HepG2 (cell line): ENCODE results near the gene INHA. TPM values are rescaled to one million over a fixed set of nuclear protein-coding genes. Genes with fewer than 3 reads are reported as not detected.

ENCODE experiments used
- ASH2L ChIP-seq: fragments of 300-600, 200-600 bp; sonication (generic); IDR thresholded peaks from 2 replicates; pipeline ENCODE4 v1.7.0; 2017; ENCODE audit warnings: low read depth, mild to moderate bottlenecking, moderate library complexity, mixed read lengths, low read length; ENCODE audit not compliant: insufficient read length
- CHD4 ChIP-seq: fragments of 200-600 bp; sonication (generic); IDR thresholded peaks from 2 replicates; pipeline ENCODE4 v1.7.0; 2017; ENCODE audit warnings: mild to moderate bottlenecking, low read length, borderline replicate concordance
- DBP ChIP-seq: sonication (generic); formaldehyde crosslinking; IDR thresholded peaks from 2 replicates; pipeline ENCODE4 v1.4.0; 2020; ENCODE audit warnings: missing genetic modification reagents; ENCODE audit errors: not compliant biosample characterization
- EP300 ChIP-seq, 3 experiments: sonication (generic) in 1 of 3; formaldehyde crosslinking in 1 of 3; IDR thresholded peaks; 2 replicates each; pipeline versions ENCODE4 v1.5.1 to v1.6.1; 2011 to 2020; ENCODE audit warnings: low read depth in 2 of 3, low read length in 2 of 3, borderline replicate concordance in 1 of 3, improper control_type of control experiment in 1 of 3, mild to moderate bottlenecking in 1 of 3, missing genetic modification reagents in 1 of 3, moderate library complexity in 1 of 3
- GABPA ChIP-seq, 2 experiments: IDR thresholded peaks; 2 replicates each; pipeline ENCODE4 v1.6.1; 2011 to 2016; ENCODE audit warnings: low read depth in 2 of 2, low read length in 1 of 2, missing biosample characterization in 1 of 2, missing genetic modification characterization in 1 of 2
- GTF2F1 ChIP-seq: fragments of 150-350 bp; IDR thresholded peaks from 2 replicates; pipeline ENCODE4 v1.6.1; 2014; ENCODE audit warnings: low read length
- GTF3A ChIP-seq: sonication (generic); formaldehyde crosslinking; conservative IDR thresholded peaks from 2 replicates; pipeline ENCODE4 v1.4.0; 2020; ENCODE audit warnings: mild to moderate bottlenecking, missing genetic modification reagents
- IRF1 ChIP-seq: sonication (generic); formaldehyde crosslinking; IDR thresholded peaks from 2 replicates; pipeline ENCODE4 v1.4.0; 2020; ENCODE audit warnings: low read depth, mild to moderate bottlenecking, missing genetic modification reagents
- MZF1 ChIP-seq: sonication (generic); formaldehyde crosslinking; IDR thresholded peaks from 2 replicates; pipeline ENCODE4 v1.8.1; 2023; ENCODE audit warnings: mild to moderate bottlenecking, missing genetic modification reagents, borderline replicate concordance
- NFIB ChIP-seq: sonication (generic); formaldehyde crosslinking; IDR thresholded peaks from 2 replicates; pipeline ENCODE4 v1.9.0; 2021; ENCODE audit warnings: missing genetic modification reagents, mild to moderate bottlenecking, borderline replicate concordance
- NONO ChIP-seq, 2 experiments: fragments of 450-650 bp in 1 of 2; sonication (generic) in 1 of 2; formaldehyde crosslinking in 1 of 2; IDR thresholded peaks in 1 of 2; conservative IDR thresholded peaks in 1 of 2; 2 replicates each; pipeline versions ENCODE4 v1.6.1 to v1.8.0; 2017 to 2022; ENCODE audit warnings: mild to moderate bottlenecking in 1 of 2, missing genetic modification reagents in 1 of 2, moderate library complexity in 1 of 2
- NR2F1 ChIP-seq, 2 experiments: fragments of 450-650 bp in 1 of 2; formaldehyde crosslinking in 1 of 2; IDR thresholded peaks; 2 replicates each; pipeline versions ENCODE4 v1.5.0 to v1.6.1; 2016 to 2020; ENCODE audit warnings: mild to moderate bottlenecking in 1 of 2, missing compliant biosample characterization in 1 of 2, missing genetic modification reagents in 1 of 2, moderate library complexity in 1 of 2
- ONECUT2 ChIP-seq: sonication (generic); formaldehyde crosslinking; IDR thresholded peaks from 2 replicates; pipeline ENCODE4 v1.4.0; 2020; ENCODE audit warnings: missing genetic modification reagents
- PITX1 ChIP-seq: sonication (generic); formaldehyde crosslinking; IDR thresholded peaks from 2 replicates; pipeline ENCODE4 v1.5.1; 2020; ENCODE audit warnings: mild to moderate bottlenecking, missing genetic modification reagents
- POLR2A ChIP-seq, 2 experiments: IDR thresholded peaks; 2 replicates each; pipeline ENCODE4 v1.6.1; 2011; ENCODE audit warnings: low read depth in 2 of 2, low read length in 2 of 2, mild to moderate bottlenecking in 1 of 2, moderate library complexity in 1 of 2; ENCODE audit not compliant: insufficient read depth in 1 of 2
- POLR2AphosphoS5 ChIP-seq: IDR thresholded peaks from 2 replicates; pipeline ENCODE4 v1.6.1; 2012; ENCODE audit warnings: low read depth, low read length
- PPARG ChIP-seq: conservative IDR thresholded peaks from 2 replicates; pipeline ENCODE4 v1.6.1; 2016; ENCODE audit warnings: missing biosample characterization, missing genetic modification reagents
- RCOR2 ChIP-seq: IDR thresholded peaks from 2 replicates; pipeline ENCODE4 v1.6.1; 2016; ENCODE audit warnings: missing biosample characterization, missing genetic modification reagents
- SMC3 ChIP-seq: IDR thresholded peaks from 2 replicates; pipeline ENCODE4 v1.6.1; 2011; ENCODE audit warnings: low read length, improper control_type of control experiment
- SSRP1 ChIP-seq: IDR thresholded peaks from 2 replicates; pipeline ENCODE4 v1.6.1; 2016; ENCODE audit warnings: control low read depth
- TBX3 ChIP-seq: fragments of 450-650 bp; IDR thresholded peaks from 2 replicates; pipeline ENCODE4 v1.6.1; 2017; ENCODE audit warnings: antibody characterized with exemption, mild to moderate bottlenecking, inconsistent platforms, borderline replicate concordance
- ZBTB7B ChIP-seq: sonication (generic); formaldehyde crosslinking; IDR thresholded peaks from 2 replicates; pipeline ENCODE4 v1.4.0; 2020; ENCODE audit warnings: missing genetic modification reagents
- ZFP1 ChIP-seq: IDR thresholded peaks from 2 replicates; pipeline ENCODE4 v1.6.1; 2016
- ZNF124 ChIP-seq: sonication (generic); formaldehyde crosslinking; IDR thresholded peaks from 2 replicates; pipeline ENCODE4 v1.4.0; 2020; ENCODE audit warnings: missing genetic modification reagents
- ZNF160 ChIP-seq: sonication (generic); formaldehyde crosslinking; IDR thresholded peaks from 2 replicates; pipeline ENCODE4 v1.8.0; 2022; ENCODE audit warnings: mild to moderate bottlenecking, inconsistent platforms, missing genetic modification reagents
- ZNF24 ChIP-seq: fragments of 450-650 bp; IDR thresholded peaks from 2 replicates; pipeline ENCODE4 v1.6.1; 2017; ENCODE audit warnings: antibody characterized with exemption, mild to moderate bottlenecking
- ZNF678 ChIP-seq: sonication (generic); formaldehyde crosslinking; IDR thresholded peaks from 2 replicates; pipeline ENCODE4 v1.4.0; 2020; ENCODE audit warnings: mild to moderate bottlenecking, missing genetic modification reagents
- polyA plus RNA-seq, 8 experiments: library from polyadenylated mRNA; depleted of rRNA in 3 of 8; stranded (reverse) in 7 of 8; unstranded in 1 of 8; fragments of >200 nt; fragmentation: Illumina TruSeq in 4 of 8; extraction: Trizol in 4 of 8; gene quantifications; 2 replicates each; pipeline versions ENCODE4 v1.2.1 to v1.2.3, GENCODE V29; 2011 to 2016; ENCODE audit warnings: low read depth in 4 of 8, missing spikeins in 1 of 8, mixed read lengths in 1 of 8; ENCODE audit not compliant: insufficient read depth in 1 of 8
- total RNA-seq, 5 experiments: library from RNA; depleted of rRNA; stranded (reverse); fragments of >200 nt; fragmentation: Illumina TruSeq; extraction: Trizol; gene quantifications; 2 replicates each; pipeline ENCODE4 v1.2.3, GENCODE V29; 2016; ENCODE audit warnings: low read depth in 1 of 5
- TF ChIP-seq, protein P1 (sequence below): IDR thresholded peaks from 2 replicates; pipeline ENCODE4 v1.6.1; 2018; ENCODE audit warnings: missing genetic modification reagents, mild to moderate bottlenecking, missing compliant biosample characterization

Gene INHA
- total and polyA plus RNA-seq, 2 of the 13 experiments (the other 11 are each of a cell fraction or from before 2014, with no cell fraction given): 4.1 to 15.2 TPM

GRCh38 chr2:219598308-219599078 is 26.4 kb downstream of the INHA start (continued):
- TF ChIP-seq DBP (CRISPR knock-in tag) (no peak), ONECUT2 (CRISPR knock-in tag) (no peak), ZBTB7B (0 out of 2 replicates have a peak, but pooled peaks have one; percentile 34), ZNF678 (0 out of 2 replicates have a peak, but pooled peaks have one; percentile 78), ZNF124 (no peak), NONO (IDR thresholded peaks at IDR 0.05) (no peak), NONO (CRISPR knock-in tag; conservative IDR thresholded peaks at IDR 0.05) (no peak), RCOR2 (CRISPR knock-in tag) (no peak), ZNF24 (no peak), EP300 (IDR thresholded peaks at IDR 0.05; ENCODE audit: low read depth in 2 of 2, low read length in 2 of 2) (no peak), EP300 (CRISPR knock-in tag; IDR thresholded peaks at IDR 0.05; ENCODE audit: borderline replicate concordance) (no peak), IRF1 (CRISPR knock-in tag) (no peak), ZNF160 (CRISPR knock-in tag) (0 out of 2 replicates have a peak, but pooled peaks have one; percentile 61), GTF3A (CRISPR knock-in tag) (0 out of 2 replicates have a peak, but pooled peaks have one; percentile 34), SSRP1 (CRISPR knock-in tag) (no peak), ZFP1 (CRISPR knock-in tag) (0 out of 2 replicates have a peak, but pooled peaks have one; percentile 4), NFIB (no peak), POLR2AphosphoS5 (peak; percentile 92; the same call in 1 of the 2 replicates), PITX1 (CRISPR knock-in tag) (no peak), CHD4 (peak; percentile 58; the same call in 1 of the 2 replicates), GABPA (IDR thresholded peaks at IDR 0.05; ENCODE audit: low read depth, low read length) (no peak), GABPA (CRISPR knock-in tag; IDR thresholded peaks at IDR 0.05; ENCODE audit: low read depth) (no peak), MZF1 (CRISPR knock-in tag) (peak; percentile 22; the same call in 1 of the 2 replicates), NR2F1 (CRISPR knock-in tag; IDR thresholded peaks at IDR 0.05) (peak; percentile 53 to 75; a peak in 3 of 4 replicates), TBX3 (no peak), POLR2A (IDR thresholded peaks at IDR 0.05; ENCODE audit: insufficient read depth in 1 of 2, low read depth in 2 of 2, low read length in 2 of 2) (peak in 1 of 2 experiments; percentile 65; a peak in 3 of 4 replicates), GTF2F1 (0 out of 2 replicates have a peak, but pooled peaks have one; percentile 20), ASH2L (peak; percentile 67), SMC3 (peak; percentile 14; the same call in 1 of the 2 replicates), PPARG (no peak; the same call in 1 of the 2 replicates)
- TF ChIP-seq, protein P1, sequence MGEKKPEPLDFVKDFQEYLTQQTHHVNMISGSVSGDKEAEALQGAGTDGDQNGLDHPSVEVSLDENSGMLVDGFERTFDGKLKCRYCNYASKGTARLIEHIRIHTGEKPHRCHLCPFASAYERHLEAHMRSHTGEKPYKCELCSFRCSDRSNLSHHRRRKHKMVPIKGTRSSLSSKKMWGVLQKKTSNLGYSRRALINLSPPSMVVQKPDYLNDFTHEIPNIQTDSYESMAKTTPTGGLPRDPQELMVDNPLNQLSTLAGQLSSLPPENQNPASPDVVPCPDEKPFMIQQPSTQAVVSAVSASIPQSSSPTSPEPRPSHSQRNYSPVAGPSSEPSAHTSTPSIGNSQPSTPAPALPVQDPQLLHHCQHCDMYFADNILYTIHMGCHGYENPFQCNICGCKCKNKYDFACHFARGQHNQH (CRISPR knock-in tag): no peak
